Esophagus mucosa (tissue), 1 donor: Measurements from ENCODE around the gene CNGB1. TPM values are rescaled to one million over a fixed set of nuclear protein-coding genes. Genes with fewer than 3 reads are reported as not detected.
A peak's percentile ranks its signal among the peaks of the same experiment; 100 is the strongest.
"Not testable (repeated sequence)": the region's sequence is repeated elsewhere in the genome, so short reads cannot be mapped to it uniquely, and the experiment has no call there.

Experiments used
- ATAC-seq: fragments of 200-7000 bp; cut with Tn5 transposase; one replicate; pipeline ENCODE4 v1.9.1; 2020
- total RNA-seq: library from RNA; stranded (reverse); gene quantifications from one replicate; pipeline ENCODE4 v1.2.4, GENCODE V29; 2023
- donor health status: DM: yes; HTN: yes; CAD: no.

Gene CNGB1
- total RNA-seq, 1 donor from 2014 or later = 0.32 TPM

DNA sequence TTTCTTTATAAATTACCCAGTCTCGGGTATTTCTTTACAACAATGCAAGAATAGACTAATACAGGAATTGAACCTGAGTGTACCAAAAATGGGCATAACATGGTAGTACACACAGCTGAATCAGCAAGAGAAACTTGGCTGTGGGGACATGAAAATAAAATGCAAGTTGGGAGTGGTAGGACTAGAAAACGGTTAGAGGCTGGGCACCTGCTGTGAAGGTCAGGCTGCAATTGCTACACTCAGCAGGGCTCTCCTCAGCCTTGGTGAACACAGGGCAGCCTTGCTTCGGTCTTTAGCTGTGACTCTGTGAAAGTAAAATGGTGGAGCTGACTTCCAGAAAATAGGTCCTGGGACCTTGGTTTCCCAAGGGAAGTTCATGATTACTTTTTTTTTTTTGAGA is 45.6 kb downstream of the CNGB1 start:
- no peak for ATAC-seq

DNA sequence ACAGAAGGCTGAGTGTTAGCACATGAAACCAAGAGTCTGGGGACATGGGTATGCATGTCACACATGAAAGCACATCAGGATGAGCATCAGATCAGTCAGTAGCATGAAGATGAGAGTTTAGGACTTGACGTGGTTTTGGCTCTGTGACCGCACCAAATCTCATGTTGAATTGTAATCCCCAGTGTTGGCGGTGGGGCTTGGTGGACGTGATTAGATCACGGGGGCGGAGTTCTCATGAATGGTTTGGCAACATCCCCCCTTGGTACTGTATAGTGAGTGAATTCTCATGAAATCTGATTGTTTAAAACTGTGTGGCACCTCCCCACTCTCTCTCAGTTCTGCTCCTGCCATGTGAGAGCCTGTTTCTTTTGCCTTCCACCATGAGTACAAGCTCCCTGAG is 46.4 kb downstream of the CNGB1 start:
- ATAC-seq = no peak

- ATAC-seq = peak; percentile 28
Measured at GRCh38 chr16:57923841-57924240, 47.1 kb downstream of the CNGB1 start.

DNA sequence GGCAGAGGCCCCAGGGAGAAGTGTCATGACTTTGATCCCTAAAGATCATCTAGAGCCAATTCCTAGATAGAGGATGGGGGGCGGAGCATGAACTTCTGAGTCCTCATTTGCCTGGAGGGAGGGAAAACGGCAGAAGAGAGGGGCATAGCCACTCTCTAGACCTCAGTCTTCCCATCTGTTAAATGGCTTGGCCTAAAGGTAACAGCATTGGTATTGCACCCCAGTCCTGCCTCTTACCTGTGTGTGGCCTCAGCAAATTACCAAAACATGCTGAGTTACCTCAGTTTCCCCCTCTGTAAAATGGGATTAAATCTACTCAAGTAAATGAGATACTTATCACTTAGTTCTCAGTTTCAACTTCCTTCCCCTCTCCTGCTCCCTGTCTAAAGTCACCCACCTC is 47.5 kb downstream of the CNGB1 start:
- ATAC-seq = no peak

GRCh38 chr16:57920880-57921229 is 50.1 kb downstream of the CNGB1 start:
- ATAC-seq = no peak

- peak; percentile 49 for ATAC-seq
Measured at GRCh38 chr16:57920215-57920879, 50.6 kb downstream of the CNGB1 start.

GRCh38 chr16:57918994-57919393 is 51.9 kb downstream of the CNGB1 start:
- no peak for ATAC-seq

DNA sequence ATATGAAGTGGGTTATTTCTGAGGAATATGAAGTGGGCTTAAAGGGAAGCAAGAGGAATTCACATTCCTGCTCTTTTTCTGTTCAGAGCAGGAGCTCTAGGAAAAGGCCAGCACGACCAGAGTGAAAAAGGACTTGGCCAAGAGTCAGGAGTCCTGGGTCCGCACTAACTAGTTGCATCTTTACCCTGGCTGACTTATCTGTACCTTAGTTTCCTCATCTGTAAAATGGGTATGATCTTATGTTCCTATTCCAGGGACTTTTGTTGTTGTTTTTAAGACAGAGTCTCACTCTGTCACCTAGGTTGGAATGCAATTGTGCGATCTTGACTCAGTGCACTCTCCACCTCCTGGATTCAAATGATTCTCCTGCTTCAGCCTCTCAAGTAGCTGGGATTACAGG is 52.5 kb downstream of the CNGB1 start:
- no peak for ATAC-seq

DNA sequence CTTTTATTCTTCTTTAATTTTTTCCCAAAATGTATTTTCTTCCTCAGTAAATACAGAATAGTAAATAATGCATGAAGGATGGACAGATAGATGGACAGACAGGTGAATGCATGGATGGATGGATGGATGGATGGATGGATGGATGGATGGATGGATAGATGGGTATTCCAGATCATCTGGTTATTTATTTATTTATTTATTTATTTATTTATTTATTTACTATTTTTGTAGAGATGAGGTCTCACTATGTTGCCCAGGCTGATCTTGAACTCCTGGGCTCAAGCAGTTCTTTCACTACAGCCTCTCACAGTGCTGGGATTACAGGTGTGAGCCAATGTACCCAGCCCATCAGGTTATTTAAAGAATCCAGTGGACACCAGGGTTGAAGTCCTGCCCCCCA is 53.0 kb downstream of the CNGB1 start:
- not testable (repeated sequence) for ATAC-seq

DNA sequence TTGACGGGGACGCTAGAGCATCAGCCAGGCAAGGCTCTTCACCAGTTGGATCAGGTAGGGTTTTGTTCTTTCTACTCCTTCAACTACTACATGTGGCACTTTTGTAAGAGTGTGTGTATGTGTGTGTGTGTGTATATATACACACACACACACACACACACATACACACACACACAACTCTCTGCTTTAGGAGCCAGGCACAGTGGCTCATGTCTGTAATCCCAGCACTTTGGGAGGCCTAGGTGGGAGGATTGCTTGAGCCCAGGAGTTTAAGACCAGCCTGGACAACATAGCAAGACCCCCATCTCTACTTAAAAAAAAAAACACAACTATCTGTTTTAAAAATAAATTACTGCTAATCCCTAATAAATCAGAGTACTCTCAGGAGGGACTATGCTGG is 53.4 kb downstream of the CNGB1 start:
- ATAC-seq = not testable (repeated sequence)

DNA sequence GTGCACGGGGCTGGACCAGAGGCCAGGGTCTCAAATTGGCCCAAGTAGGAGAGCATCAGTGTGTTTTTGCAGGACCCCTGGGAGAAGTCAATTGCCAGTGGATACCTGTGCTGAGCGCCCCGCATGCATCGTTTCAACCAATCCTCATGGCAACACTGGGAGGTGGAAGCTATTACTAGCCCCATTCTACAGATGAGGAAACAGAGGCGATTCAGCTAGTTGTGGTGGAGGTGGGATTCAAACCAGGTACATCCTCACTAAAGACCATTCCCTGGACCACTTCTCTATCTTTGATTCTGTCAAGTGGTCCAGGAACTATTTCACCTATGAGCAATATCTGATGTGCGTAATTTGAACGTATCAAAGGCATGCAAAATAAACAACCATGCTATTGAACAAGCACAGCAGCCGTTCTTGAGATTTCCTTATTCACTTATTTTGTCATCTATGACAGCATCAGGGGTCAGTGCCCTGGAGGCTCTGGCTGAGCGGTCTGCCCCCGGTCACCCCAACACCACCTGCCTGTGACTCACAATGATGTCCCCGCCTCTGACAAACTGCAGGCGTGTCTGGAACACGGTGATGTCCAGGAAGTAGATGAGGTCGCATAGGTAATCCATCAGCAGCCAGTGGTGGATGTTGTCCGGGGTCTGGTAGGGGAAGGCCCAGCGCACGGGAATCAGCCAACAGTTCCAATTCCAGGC is 54.0 kb downstream of the CNGB1 start:
- ATAC-seq = peak; percentile 82

GRCh38 chr16:57915811-57916488 is 55.0 kb downstream of the CNGB1 start:
- ATAC-seq = no peak

GRCh38 chr16:57915267-57915666 is 55.7 kb downstream of the CNGB1 start:
- ATAC-seq = no peak

DNA sequence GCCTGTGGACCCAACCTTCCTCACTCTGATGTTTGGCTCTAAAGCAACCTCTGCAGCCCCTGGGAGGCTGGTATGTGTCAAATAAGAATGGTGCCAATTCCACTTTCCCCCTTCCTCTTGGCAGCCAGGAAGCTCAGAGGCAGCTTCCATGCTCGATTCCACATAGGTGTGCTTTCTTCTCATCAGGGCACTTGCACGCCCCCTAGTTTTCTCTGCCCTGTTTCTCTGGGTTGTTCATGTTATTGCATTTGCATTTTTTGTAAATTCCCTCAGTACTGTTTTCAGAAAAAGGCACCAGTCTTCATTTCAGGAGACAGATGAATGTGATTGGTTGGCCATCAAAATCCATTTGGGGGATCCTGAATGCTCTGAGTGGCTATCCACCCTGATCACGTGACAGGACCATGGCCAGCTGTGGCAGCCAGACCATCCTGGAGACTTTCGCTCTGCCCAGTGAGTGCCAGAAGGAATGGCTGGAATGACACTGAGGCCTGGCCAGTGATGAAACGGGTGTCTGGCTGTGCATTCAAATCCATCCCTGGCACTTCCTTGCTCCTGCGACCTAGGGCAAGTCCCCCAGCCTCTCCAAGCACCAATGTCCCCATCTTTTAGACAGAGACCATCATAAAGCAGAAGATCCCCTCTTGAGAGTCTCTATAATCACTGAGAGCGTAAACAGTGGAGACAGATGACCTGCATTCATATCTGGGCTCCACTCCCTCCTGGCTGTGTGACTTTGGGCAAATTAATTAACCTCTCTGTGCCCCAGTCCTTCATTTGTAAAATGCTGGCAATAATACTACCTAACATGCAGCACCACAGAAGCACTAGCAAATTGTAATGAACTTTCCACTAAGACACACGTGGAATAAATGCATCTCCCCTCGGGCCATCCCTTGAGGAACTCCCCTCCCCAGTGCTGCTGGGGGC is 56.4 kb downstream of the CNGB1 start:
- no peak for ATAC-seq

GRCh38 chr16:57912529-57913260 is 58.2 kb downstream of the CNGB1 start:
- ATAC-seq = no peak

DNA sequence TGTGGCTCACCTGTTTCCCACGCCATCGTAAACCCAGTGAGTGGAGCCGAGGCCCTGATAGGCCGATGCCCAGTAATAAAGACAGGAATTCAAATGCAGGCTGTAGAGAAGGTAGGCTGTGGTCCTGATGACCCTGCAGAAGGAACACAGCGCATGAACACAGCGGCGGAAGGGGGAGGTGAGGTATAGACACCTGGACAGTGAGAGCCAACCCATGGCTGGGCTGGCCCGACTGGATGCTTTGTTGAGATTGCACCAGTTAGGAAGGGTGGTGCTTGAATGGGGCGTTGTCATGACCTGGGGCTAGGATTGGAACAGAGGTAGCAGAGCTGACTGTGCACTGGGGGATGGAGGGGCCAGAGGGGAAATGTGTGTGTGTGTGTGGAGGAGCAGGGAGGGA is 59.2 kb downstream of the CNGB1 start:
- ATAC-seq = peak; percentile 64

- peak; percentile 30 for ATAC-seq
Measured at GRCh38 chr16:57910696-57911095, 60.2 kb downstream of the CNGB1 start.

GRCh38 chr16:57908409-57908987 is 62.4 kb downstream of the CNGB1 start:
- ATAC-seq = no peak

DNA sequence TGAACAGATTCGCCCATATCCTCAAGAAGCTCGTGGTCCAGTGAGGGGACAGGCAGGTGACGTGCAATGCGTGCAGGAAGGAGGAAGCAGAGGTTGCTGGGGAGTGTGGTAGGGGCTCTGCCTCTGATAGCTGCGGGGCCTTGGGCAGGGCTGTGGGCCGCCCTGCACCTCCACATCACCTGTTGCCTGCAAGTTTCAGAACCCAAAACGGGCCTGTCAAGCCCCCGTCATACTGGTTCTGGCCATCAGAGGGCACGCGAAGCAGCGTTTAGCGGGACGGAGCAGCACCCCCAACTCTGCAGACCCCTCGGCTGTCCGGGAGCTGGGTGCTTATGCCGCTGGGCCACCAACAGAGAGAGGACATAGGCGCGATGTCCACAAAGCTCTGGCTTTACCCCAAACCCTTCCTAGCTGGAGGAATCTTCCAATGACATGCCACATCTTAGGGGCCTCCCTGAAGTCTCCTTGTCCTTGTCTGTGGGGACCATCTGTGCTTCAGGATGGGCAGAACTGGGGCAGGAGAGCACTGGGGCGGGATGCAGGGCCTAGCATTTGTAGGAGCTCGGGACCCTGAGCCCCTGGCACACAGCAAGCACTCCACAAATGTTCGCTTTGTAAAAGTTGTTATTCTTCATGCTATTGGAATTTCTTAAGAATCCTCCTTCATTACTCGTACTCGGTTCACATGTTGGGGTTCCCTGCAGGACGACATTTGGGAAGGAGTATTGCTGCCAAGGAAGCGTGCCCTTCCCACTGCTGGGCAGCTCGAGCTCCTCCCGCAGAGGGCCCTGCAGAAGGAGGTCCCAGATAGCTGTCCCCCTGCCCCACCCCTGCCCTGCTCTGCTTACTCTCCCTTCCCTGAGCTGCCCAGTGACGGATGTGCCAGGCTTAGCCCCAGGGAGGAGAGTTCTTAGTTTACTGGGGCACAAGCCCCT is 64.3 kb downstream of the CNGB1 start:
- no peak for ATAC-seq

- ATAC-seq = no peak
Measured at GRCh38 chr16:57904101-57904500, 66.8 kb downstream of the CNGB1 start.

GRCh38 chr16:57903656-57904055 is 67.3 kb downstream of the CNGB1 start:
- ATAC-seq = no peak
